ENCODE data around the gene CDH15. TPM values are rescaled to one million over a fixed set of nuclear protein-coding genes. Genes with fewer than 3 reads are reported as not detected.

Gene CDH15
- total and polyA plus RNA-seq, 2 of the 13 experiments (the other 11 are each of a cell fraction or from before 2014, with no cell fraction given) = 0.74 to 2.2 TPM

DNA sequence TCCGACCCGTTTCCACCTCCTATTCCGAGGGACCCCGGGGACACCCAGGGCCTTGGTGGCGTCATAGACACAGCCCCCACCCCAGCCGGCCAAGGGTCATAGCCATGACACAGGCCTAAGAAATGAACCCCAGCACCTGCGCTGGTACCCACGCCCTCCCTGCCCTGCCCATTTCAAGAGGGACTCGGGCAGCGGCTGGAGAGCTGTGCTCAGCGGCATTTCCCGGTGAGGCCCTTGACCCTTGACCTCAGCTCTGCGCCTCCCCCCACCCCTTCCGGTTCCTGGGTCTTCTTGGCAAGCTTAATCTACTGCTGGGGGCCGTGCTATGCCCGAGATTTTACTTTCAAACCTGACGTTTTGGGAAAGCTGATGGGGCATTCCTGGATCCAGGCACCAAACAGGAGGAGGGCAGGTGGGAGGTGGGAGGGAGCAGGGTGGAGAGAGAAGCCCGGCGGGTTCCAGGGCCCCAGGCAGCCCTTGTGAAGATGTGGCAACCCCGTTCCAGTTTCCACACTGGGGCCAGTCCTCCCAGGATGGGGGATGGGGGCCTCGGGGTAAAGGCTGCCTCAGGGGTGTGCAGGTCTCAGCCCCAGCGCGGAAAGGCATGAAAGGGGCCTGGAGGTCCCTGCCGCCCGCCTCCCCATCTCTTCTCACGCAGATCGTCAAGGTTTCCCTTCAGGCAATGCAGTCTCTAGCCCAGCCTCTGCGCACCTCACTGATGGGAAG lies 28.7 kb downstream of the CDH15 start, which contains the start of gene SLC22A31 (continued):
- TF ChIP-seq, protein P1, sequence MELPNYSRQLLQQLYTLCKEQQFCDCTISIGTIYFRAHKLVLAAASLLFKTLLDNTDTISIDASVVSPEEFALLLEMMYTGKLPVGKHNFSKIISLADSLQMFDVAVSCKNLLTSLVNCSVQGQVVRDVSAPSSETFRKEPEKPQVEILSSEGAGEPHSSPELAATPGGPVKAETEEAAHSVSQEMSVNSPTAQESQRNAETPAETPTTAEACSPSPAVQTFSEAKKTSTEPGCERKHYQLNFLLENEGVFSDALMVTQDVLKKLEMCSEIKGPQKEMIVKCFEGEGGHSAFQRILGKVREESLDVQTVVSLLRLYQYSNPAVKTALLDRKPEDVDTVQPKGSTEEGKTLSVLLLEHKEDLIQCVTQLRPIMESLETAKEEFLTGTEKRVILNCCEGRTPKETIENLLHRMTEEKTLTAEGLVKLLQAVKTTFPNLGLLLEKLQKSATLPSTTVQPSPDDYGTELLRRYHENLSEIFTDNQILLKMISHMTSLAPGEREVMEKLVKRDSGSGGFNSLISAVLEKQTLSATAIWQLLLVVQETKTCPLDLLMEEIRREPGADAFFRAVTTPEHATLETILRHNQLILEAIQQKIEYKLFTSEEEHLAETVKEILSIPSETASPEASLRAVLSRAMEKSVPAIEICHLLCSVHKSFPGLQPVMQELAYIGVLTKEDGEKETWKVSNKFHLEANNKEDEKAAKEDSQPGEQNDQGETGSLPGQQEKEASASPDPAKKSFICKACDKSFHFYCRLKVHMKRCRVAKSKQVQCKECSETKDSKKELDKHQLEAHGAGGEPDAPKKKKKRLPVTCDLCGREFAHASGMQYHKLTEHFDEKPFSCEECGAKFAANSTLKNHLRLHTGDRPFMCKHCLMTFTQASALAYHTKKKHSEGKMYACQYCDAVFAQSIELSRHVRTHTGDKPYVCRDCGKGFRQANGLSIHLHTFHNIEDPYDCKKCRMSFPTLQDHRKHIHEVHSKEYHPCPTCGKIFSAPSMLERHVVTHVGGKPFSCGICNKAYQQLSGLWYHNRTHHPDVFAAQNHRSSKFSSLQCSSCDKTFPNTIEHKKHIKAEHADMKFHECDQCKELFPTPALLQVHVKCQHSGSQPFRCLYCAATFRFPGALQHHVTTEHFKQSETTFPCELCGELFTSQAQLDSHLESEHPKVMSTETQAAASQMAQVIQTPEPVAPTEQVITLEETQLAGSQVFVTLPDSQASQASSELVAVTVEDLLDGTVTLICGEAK (IDR thresholded peaks at IDR 0.05) = no peak
- TF ChIP-seq, protein P1 (CRISPR knock-in tag; IDR thresholded peaks at IDR 0.05) = peak; percentile 34; the same call in 1 of the 2 replicates
- TF ChIP-seq ZNF772 (CRISPR knock-in tag; IDR thresholded peaks at IDR 0.05) = no peak
- TF ChIP-seq CBX5 (CRISPR knock-in tag; IDR thresholded peaks at IDR 0.05; ENCODE audit: borderline replicate concordance) = no peak; the same call in 1 of the 2 replicates
- no peak for TF ChIP-seq RBAK (CRISPR knock-in tag; IDR thresholded peaks at IDR 0.05)
- no peak for TF ChIP-seq ZNF383 (CRISPR knock-in tag; IDR thresholded peaks at IDR 0.05; ENCODE audit: borderline replicate concordance)
- no peak for TF ChIP-seq NFE2L2 (IDR thresholded peaks at IDR 0.05; ENCODE audit: low read length)
- TF ChIP-seq, protein P2, sequence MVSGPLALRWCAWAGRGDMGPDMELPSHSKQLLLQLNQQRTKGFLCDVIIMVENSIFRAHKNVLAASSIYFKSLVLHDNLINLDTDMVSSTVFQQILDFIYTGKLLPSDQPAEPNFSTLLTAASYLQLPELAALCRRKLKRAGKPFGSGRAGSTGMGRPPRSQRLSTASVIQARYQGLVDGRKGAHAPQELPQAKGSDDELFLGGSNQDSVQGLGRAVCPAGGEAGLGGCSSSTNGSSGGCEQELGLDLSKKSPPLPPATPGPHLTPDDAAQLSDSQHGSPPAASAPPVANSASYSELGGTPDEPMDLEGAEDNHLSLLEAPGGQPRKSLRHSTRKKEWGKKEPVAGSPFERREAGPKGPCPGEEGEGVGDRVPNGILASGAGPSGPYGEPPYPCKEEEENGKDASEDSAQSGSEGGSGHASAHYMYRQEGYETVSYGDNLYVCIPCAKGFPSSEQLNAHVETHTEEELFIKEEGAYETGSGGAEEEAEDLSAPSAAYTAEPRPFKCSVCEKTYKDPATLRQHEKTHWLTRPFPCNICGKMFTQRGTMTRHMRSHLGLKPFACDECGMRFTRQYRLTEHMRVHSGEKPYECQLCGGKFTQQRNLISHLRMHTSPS (CRISPR knock-in tag; IDR thresholded peaks at IDR 0.05; ENCODE audit: low read depth) = peak; percentile 81
- TF ChIP-seq ZNF292 (CRISPR knock-in tag; IDR thresholded peaks at IDR 0.05; ENCODE audit: borderline replicate concordance, low read depth) = peak; percentile 81
- TF ChIP-seq ZNF20 (CRISPR knock-in tag; IDR thresholded peaks at IDR 0.05) = no peak
- TF ChIP-seq PRMT3 (CRISPR knock-in tag; IDR thresholded peaks at IDR 0.05; ENCODE audit: borderline replicate concordance, low read depth) = no peak
- TF ChIP-seq ZNF17 (CRISPR knock-in tag; IDR thresholded peaks at IDR 0.05) = no peak
- no peak for TF ChIP-seq ZC3H4 (CRISPR knock-in tag; IDR thresholded peaks at IDR 0.05; ENCODE audit: borderline replicate concordance)
- peak; percentile 8; the same call in 1 of the 2 replicates for TF ChIP-seq ZNF12 (CRISPR knock-in tag; IDR thresholded peaks at IDR 0.05)
- peak; percentile 70; the same call in 1 of the 2 replicates for TF ChIP-seq SAFB2 (CRISPR knock-in tag; IDR thresholded peaks at IDR 0.05; ENCODE audit: borderline replicate concordance, low read depth)
- TF ChIP-seq RBM22 (optimal IDR thresholded peaks at IDR 0.05; ENCODE audit: low read length) = peak; percentile 83
- no peak for TF ChIP-seq NFYC (CRISPR knock-in tag; IDR thresholded peaks at IDR 0.05)
- TF ChIP-seq ZKSCAN1 (IDR thresholded peaks at IDR 0.05; ENCODE audit: low read length) = no peak
- peak; percentile 23; the same call in 1 of the 2 replicates for TF ChIP-seq ZSCAN31 (CRISPR knock-in tag; IDR thresholded peaks at IDR 0.05; ENCODE audit: low read depth)
- TF ChIP-seq MZF1 (CRISPR knock-in tag; IDR thresholded peaks at IDR 0.05; ENCODE audit: borderline replicate concordance) = no peak
